Measurements from ENCODE around the gene LHFPL2.

DNA sequence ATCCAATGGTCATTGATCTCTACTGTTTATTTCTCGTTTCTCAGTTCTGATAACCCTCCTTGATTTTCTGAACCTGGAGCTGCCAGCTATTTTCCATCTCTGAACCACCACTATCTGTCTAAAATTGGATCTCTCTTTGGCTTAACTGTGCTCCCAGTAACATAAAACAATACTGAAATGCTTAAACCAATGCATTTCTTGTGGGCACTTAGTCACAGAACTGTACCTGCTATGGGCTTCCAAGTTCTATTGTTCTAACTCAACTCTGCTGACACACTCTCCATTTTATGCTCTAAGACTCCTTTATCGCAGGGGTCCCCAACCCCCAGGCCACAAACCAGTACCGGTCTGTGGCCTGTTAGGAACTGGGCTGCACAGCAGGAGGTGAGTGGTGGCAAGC is 120.6 kb downstream of the LHFPL2 start:
- TF ChIP-seq SRF (CRISPR knock-in tag; IDR thresholded peaks at IDR 0.05) = no peak
- TF ChIP-seq ETV6 (IDR thresholded peaks at IDR 0.05; ENCODE audit: borderline replicate concordance in 1 of 2, low read depth in 2 of 2, low read length in 1 of 2) = no peak
- TF ChIP-seq ETV6 (CRISPR knock-in tag; IDR thresholded peaks at IDR 0.05; ENCODE audit: borderline replicate concordance) = no peak
- no peak for TF ChIP-seq ZFX (CRISPR knock-in tag; IDR thresholded peaks at IDR 0.05)
- TF ChIP-seq JUN (IDR thresholded peaks at IDR 0.05; ENCODE audit: borderline replicate concordance, low read depth, low read length) = no peak
- no peak for TF ChIP-seq JUN (CRISPR knock-in tag; IDR thresholded peaks at IDR 0.05; ENCODE audit: borderline replicate concordance)
- TF ChIP-seq CREM (IDR thresholded peaks at IDR 0.05; ENCODE audit: low read depth) = no peak
- TF ChIP-seq, protein P1, sequence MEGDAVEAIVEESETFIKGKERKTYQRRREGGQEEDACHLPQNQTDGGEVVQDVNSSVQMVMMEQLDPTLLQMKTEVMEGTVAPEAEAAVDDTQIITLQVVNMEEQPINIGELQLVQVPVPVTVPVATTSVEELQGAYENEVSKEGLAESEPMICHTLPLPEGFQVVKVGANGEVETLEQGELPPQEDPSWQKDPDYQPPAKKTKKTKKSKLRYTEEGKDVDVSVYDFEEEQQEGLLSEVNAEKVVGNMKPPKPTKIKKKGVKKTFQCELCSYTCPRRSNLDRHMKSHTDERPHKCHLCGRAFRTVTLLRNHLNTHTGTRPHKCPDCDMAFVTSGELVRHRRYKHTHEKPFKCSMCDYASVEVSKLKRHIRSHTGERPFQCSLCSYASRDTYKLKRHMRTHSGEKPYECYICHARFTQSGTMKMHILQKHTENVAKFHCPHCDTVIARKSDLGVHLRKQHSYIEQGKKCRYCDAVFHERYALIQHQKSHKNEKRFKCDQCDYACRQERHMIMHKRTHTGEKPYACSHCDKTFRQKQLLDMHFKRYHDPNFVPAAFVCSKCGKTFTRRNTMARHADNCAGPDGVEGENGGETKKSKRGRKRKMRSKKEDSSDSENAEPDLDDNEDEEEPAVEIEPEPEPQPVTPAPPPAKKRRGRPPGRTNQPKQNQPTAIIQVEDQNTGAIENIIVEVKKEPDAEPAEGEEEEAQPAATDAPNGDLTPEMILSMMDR (IDR thresholded peaks at IDR 0.05 in 2 of 3, conservative IDR thresholded peaks at IDR 0.05 in 1 of 3; ENCODE audit: insufficient read depth in 2 of 3, low read depth in 1 of 3, low read length in 3 of 3) = no peak
- no peak for TF ChIP-seq ZNF146 (CRISPR knock-in tag; IDR thresholded peaks at IDR 0.05; ENCODE audit: unreplicated experiment)
- TF ChIP-seq MYC (IDR thresholded peaks at IDR 0.05; ENCODE audit: low read depth, low read length) = no peak
- no peak for TF ChIP-seq MYC (CRISPR knock-in tag; IDR thresholded peaks at IDR 0.05; ENCODE audit: borderline replicate concordance, low read depth)
- TF ChIP-seq, protein P2, sequence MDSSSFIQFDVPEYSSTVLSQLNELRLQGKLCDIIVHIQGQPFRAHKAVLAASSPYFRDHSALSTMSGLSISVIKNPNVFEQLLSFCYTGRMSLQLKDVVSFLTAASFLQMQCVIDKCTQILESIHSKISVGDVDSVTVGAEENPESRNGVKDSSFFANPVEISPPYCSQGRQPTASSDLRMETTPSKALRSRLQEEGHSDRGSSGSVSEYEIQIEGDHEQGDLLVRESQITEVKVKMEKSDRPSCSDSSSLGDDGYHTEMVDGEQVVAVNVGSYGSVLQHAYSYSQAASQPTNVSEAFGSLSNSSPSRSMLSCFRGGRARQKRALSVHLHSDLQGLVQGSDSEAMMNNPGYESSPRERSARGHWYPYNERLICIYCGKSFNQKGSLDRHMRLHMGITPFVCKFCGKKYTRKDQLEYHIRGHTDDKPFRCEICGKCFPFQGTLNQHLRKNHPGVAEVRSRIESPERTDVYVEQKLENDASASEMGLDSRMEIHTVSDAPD (CRISPR knock-in tag; IDR thresholded peaks at IDR 0.05) = no peak
- no peak for TF ChIP-seq PHTF2 (CRISPR knock-in tag; IDR thresholded peaks at IDR 0.05)
- TF ChIP-seq SNIP1 (IDR thresholded peaks at IDR 0.05; ENCODE audit: low read depth) = no peak

All from K562 (cell line).